HG03575 (cell line): Measurements from ENCODE around the gene HS1BP3.

ENCODE experiments used
- ATAC-seq: cut with Tn5 transposase; IDR thresholded peaks from one replicate; pipeline ENCODE4 v1.9.1; 2021; ENCODE audit not compliant: unreplicated experiment, insufficient number of reproducible peaks, low FRiP score; ENCODE audit errors: extremely low read depth

HS1BP3 gene

DNA sequence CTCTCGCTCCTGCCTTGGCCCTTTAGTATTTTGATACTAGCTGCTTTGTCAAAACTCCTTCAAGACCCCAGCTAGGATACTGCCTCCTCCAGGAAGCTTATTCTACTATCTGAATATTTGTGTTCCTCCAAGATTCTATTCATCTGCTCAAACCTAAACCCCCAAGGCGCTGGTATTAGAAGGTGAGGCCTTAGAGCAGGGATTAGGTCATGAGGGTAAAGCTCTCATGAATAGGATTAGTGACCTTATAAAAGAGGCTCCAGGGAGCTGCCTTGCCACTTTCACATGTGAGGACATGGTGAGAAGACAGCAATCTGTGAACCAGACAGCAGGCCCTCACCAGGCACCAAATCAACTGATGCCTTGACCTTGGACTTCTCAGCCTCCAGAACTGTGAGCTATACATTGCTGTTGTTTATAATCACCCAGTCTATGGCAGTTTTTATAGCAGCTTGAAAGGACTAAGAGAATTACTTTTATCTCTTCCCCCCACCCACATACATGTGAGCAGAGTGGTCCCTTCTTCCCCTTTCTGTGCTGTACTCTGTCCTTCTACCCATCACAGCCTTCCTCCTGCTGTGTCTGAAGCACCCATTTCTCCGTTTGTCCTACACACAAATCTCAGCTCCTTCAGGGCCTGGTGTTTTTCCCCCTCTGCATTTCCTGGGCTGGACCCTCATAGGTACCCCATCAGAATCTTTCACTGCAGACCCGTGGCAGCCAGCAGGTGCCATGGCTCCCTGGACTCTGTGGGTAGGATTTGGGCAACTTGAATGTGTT, 54.5 kb downstream of the HS1BP3 start:
- ATAC-seq: no peak

DNA sequence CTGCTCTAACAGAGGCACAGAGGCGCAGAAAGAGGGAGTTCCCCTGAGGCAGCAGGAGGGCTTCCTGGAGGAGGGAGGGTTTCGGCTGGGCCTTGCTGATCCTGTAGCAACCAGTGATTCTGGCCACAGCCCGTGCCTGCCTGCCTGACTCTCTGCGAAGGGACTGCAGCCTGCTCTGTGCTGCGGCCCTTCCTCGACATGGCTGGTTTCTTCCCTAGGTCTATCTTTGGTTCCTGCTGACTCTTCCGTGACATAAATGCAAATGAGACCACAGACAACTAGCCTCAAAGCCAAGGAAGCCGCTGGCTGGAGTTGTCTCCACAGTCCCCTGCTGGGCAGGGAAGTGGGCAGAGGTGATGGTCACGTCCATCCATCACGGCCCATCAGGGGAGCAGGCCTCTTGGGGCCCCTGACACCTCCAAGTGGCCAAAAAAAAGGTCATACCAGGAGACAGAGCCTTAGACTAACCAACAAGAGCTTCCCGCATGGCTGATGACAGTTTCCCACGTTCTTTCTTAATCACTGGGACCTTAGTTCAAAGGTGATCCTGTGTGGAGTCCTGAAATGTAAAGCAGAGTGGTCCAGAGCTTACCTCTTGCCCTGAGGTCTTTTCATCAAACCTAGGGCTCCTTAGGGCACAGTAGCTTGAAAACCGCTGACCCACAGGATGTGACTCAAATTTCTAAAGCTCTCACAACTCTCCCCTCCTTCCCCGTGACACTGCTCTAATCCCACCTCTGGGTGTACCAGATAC, 55.3 kb downstream of the HS1BP3 start:
- ATAC-seq: peak; percentile 87

GRCh38 chr2:20594957-20595356, 55.9 kb downstream of the HS1BP3 start:
- ATAC-seq: no peak

GRCh38 chr2:20594048-20594750, 56.7 kb downstream of the HS1BP3 start:
- ATAC-seq: no peak

DNA sequence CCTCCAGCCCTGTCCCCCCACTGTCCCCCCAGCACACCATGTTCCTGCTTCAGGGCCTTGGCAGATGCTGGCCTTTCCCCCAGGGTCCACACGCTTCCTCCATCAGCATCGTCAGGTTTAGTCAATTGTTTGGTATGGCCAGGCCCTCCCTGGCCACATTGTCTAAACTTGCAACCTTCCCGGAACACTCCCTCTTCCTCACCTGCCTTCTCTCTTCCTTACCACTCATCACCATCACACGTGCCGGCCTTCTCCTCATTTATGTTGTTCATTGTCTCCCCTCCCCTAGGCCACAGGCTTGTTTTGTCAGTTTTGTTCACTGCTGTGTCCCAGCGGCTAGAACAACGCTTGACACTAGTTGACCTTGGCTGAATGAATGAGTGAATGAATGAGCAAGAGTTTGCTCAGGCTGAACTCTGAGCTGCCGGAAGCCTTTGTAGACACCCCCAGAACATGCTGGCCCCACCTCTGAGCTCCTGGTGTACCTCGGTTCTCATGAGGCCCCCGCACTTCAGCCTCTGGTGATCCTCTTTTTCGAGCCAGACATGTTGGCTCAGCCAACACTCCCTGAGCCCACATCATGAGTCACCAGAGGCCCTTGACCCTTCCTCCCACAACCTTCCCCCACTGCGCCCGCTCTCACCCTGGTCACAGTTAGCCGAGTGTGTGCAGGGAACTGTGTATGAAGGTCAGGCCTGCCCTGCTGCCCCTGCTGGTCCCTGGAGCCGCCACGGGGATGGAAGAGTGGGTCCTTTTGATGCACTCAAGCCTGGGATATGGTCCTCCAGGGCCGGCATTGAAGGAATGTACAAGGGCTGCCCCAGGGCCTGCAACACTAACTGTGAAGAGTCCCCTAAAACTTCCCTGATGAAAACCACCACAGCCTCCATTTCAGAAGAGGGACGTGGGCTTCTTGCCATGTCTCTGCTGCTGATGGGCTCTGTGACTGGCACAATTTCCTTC, 57.5 kb downstream of the HS1BP3 start:
- ATAC-seq: no peak

GRCh38 chr2:20592106-20593071, 58.5 kb downstream of the HS1BP3 start:
- ATAC-seq: no peak

DNA sequence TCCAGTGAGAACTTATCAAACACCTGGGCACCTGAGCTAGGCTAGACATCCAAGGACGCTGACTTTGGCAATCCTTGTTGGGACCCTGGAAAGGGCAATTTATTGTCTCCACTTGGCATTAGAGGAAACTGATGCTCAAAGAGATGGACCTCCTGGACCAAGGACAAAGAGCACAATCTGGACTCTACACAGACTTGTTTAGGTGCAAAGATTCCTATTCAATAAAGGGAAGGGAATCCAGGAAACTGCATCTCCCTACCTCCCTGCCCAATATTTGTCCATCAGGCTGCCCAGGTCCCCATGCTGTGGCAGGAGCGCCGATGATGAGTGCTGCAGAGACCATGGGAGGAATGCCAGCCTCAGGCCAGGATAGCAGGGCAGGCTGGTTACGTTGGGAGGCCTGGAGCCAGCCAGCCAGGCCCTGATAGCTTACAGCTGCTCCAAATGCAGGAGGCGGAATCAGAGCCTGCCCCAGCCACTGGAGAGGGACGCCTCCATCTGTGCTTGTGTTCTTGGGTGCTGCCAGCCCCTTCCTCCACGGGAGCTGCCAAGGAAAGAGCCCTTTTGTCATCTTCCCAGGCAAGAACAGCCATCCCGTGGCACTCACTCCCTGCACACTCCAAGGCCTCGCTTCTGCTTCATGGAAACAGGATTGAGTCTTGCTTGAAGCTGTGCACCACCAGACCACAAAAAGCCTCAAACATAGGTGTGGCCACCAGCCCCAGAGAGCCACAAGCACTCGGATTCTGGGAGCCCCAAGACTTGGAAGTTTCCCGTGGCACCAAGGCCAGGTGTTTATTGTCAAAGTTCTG, 60.0 kb downstream of the HS1BP3 start:
- ATAC-seq: no peak

- ATAC-seq: no peak
Observed at GRCh38 chr2:20589975-20590703, 60.8 kb downstream of the HS1BP3 start.

DNA sequence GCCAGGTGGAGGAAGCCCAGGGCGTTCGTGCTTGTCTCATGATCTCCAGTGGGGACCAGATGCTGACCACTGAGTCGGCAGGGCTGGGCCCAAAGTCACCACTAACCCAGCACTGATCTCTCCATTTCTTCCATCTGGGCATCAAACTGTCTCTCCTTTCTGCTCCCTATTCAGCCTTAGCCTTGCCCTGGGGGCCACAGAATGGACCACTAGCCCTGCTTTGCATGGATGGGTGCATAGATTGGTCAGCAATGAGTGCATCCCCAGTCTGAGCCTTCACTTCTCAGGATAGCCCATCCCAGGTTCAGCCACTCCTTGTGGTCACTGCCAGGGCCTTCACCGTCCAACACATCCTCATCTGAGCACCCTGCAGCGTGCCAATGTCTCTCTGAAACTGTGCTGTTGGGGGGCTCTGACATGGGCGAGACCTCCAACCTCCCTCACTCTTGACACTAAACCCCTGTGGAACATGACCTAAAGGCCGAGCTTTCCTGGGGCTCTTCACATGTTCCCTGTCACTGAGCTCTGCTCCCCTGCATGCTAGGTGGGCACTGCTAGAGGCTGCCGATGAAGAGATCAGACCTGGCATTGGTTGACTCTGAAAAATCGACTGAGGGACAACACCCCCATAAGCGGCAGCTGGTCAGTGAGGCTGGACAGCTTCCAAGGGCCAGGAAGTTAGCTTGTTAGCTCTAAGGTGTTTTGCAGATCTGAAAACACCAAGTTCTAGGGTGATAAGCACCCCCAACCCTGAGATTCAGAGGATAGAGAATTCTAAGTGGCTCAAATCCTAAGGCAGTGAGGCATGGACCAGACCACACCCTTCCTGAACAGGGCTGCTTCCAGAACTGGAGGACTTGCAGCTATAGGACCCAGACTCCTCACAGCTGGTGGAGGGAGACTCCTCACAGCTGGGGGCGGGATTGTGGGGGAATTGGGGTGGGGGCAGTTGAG, 61.7 kb downstream of the HS1BP3 start:
- ATAC-seq: no peak

GRCh38 chr2:20585710-20586594, 64.9 kb downstream of the HS1BP3 start:
- no peak for ATAC-seq

DNA sequence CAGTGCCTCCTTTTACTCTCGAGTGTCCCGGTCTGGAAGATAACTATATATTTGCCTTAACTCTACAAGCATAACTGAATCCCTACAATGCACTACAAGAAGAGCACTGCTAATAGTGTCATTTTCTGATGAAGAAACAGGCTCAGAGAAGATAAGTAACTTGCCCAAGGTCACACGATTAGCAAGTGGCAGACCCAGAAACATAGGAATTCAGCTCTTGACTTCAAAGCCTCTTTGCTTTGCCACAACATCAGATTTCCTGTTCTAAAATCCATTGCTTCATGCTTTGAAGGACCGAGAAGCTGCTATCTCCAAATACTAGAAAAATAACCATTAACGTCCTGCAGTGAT, 65.6 kb downstream of the HS1BP3 start:
- ATAC-seq: no peak

DNA sequence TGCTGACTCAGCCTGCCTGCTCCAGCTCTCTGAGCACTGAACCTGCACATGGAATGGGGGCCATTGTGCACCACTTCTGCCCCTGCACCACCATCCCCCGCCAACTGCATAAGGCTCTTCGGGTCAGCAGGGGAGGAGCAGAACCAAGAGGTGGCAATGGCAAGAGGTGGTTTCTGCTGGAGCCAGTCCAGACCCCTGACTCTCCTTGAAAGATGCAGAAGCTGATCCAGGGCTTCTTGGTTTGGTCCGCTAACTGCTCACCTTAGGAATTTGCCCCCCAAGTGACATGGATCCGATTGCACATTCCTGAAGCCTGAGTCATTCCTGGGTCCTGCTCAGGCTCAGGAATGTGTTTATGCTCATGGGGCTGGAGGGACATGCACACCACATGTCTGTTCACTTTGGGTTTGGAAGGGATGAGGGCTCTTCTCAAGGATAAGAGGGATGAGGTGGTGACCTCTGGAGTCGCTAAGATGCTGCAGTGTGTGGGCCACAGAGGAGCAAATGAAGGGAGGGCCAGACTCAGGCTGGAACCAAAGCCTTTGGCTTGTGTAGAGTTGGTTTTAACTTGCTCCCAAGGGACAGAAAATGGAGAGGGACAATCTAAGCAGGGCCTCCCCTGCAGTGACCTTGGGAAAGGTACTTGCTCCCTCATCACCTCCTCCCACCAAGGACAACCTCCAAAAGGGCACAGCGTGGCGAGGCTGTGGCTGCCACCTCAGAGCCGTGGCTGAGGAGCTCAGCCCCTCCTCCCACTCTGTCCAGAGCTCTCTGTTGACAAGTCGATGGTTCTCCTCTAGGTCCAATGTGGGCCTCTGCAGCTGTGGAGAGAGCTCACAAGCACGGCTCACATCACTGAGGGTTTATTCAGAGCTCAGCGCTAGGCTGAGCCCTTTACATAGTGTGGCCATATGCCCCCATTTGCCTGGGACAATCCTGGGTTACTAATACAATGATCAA, 66.2 kb downstream of the HS1BP3 start:
- no peak for ATAC-seq

DNA sequence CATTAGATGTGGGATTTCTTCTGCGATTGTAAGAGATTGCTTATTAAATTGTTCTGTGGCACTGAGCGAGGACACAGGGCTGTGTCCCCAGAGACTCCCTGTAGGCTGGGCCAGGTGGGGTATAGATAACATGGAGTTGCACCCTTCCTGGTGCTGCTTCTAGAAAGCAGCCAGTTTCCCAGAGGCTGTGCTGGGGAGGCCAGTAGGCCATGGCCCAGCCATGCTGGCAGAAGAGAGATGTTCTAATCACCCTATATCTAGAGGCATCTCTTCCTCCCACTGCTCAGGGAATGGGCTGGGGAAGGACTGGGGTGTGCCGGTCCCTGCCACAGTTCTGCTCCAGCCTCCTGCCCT, 66.9 kb downstream of the HS1BP3 start:
- ATAC-seq: no peak
